Lower lobe of right lung (tissue), 2 donors: Measurements from ENCODE around the gene ITPRIPL2. TPM values are rescaled to one million over a fixed set of nuclear protein-coding genes. Genes with fewer than 3 reads are reported as not detected.

Experiments used
- ATAC-seq, 2 donors: fragments of 200-7000 bp; cut with Tn5 transposase; one replicate each; pipeline ENCODE4 v1.9.1; 2020 to 2022; ENCODE audit warnings: mild to moderate bottlenecking in 2 of 2, moderate library complexity in 2 of 2
- DNase-seq: peaks from one replicate; pipeline ENCODE4 v3.0.0-alpha.2; 2020
- H3K27ac ChIP-seq: fragments of 200-600 bp; one replicate; pipeline ENCODE4 v1.8.0; 2022
- H3K27me3 ChIP-seq: fragments of 200-600 bp; one replicate; pipeline ENCODE4 v1.8.0; 2022; ENCODE audit warnings: low read depth
- H3K36me3 ChIP-seq: fragments of 200-600 bp; one replicate; pipeline ENCODE4 v1.8.0; 2022; ENCODE audit warnings: mild to moderate bottlenecking
- H3K4me1 ChIP-seq: fragments of 200-600 bp; one replicate; pipeline ENCODE4 v1.8.0; 2022
- H3K4me3 ChIP-seq: fragments of 200-600 bp; one replicate; pipeline ENCODE4 v1.8.0; 2022; ENCODE audit warnings: mild to moderate bottlenecking
- H3K9me3 ChIP-seq: fragments of 200-600 bp; one replicate; pipeline ENCODE4 v1.8.0; 2022
- CTCF ChIP-seq: fragments of 200-600 bp; IDR thresholded peaks from one replicate; pipeline ENCODE4 v1.8.0; 2022; ENCODE audit warnings: antibody characterized with exemption, mild to moderate bottlenecking
- intact Hi-C: fragments of 100-400 bp; cut with DNase I; formaldehyde crosslinking; loops from one replicate; pipeline ENCODE4 v1.11.0; 2022
- total RNA-seq: library from RNA; stranded (reverse); fragmentation: NEBNext Ultra II Directional; extraction: Animal tissue kit (Norgen Biotek cat#: 25700); gene quantifications from one replicate; pipeline ENCODE4 v1.2.1, GENCODE V29; 2021
- donor health status: DM: no; HTN: yes; CAD: no; lungs with severe emphysema.

ITPRIPL2 gene
- total RNA-seq, 1 donor from 2014 or later = 60.7 TPM

GRCh38 chr16:19151310-19151709 lies 37.5 kb downstream of the ITPRIPL2 start:
- DNase-seq = no peak
- Histone ChIP-seq H3K4me3 (no peak overlapping the region), H3K27me3 (no peaks in the 10 kb centered on the region), H3K36me3 (no peaks in the 10 kb centered on the region), H3K4me1 (no peaks in the 10 kb centered on the region), H3K27ac (no peak overlapping the region), H3K9me3 (peaks cover 3% of the 10 kb centered on the region)
- no peak for TF ChIP-seq CTCF
- ATAC-seq = no peak
- intact Hi-C loops = no loop called here

GRCh38 chr16:19152042-19152441 lies 38.3 kb downstream of the ITPRIPL2 start:
- H3K36me3 ChIP-seq = no peaks in the 10 kb centered on the region
- TF ChIP-seq CTCF = no peak
- intact Hi-C loops = no loop called here
- H3K27ac ChIP-seq = no peak overlapping the region
- ATAC-seq (no peak), DNase-seq (no peak)
- H3K27me3 ChIP-seq = no peaks in the 10 kb centered on the region
- no peaks in the 10 kb centered on the region for H3K4me1 ChIP-seq
- peaks cover 3% of the 10 kb centered on the region for H3K9me3 ChIP-seq
- no peak overlapping the region for H3K4me3 ChIP-seq

- DNase-seq (no peak), ATAC-seq (no peak)
- H3K27me3 ChIP-seq = no peaks in the 10 kb centered on the region
- no peaks in the 10 kb centered on the region for H3K36me3 ChIP-seq
- intact Hi-C loops = no loop called here
- H3K4me3 ChIP-seq = no peak overlapping the region
- TF ChIP-seq CTCF = no peak
- peaks cover 3% of the 10 kb centered on the region for H3K9me3 ChIP-seq
- H3K4me1 ChIP-seq = no peaks in the 10 kb centered on the region
- H3K27ac ChIP-seq = no peak overlapping the region
Measured at GRCh38 chr16:19153876-19154275, 40.1 kb downstream of the ITPRIPL2 start.

GRCh38 chr16:19162085-19162484 lies 48.3 kb downstream of the ITPRIPL2 start:
- Histone ChIP-seq H3K9me3 (no peaks in the 10 kb centered on the region), H3K27me3 (no peaks in the 10 kb centered on the region), H3K4me1 (peaks cover 13% of the 10 kb centered on the region), H3K36me3 (no peaks in the 10 kb centered on the region), H3K27ac (no peak overlapping the region), H3K4me3 (no peak overlapping the region)
- DNase-seq (no peak), ATAC-seq (no peak)
- intact Hi-C loops = loop anchor here (10.0 kb wide), 1 partner anchor 77 kb away; no protein-coding TSS in a partner anchor
- no peak for TF ChIP-seq CTCF

GRCh38 chr16:19163215-19163614 lies 49.5 kb downstream of the ITPRIPL2 start:
- Histone ChIP-seq H3K9me3 (no peaks in the 10 kb centered on the region), H3K36me3 (no peaks in the 10 kb centered on the region), H3K4me3 (no peak overlapping the region), H3K27me3 (peaks cover 5% of the 10 kb centered on the region), H3K4me1 (peaks cover 17% of the 10 kb centered on the region), H3K27ac (no peak overlapping the region)
- intact Hi-C loops = loop anchor here (10.0 kb wide), 1 partner anchor 78 kb away; no protein-coding TSS in a partner anchor
- DNase-seq (no peak), ATAC-seq (no peak)
- no peak for TF ChIP-seq CTCF

- H3K36me3 ChIP-seq = no peaks in the 10 kb centered on the region
- no peak for TF ChIP-seq CTCF
- intact Hi-C loops = loop anchor here (10.0 kb wide), 1 partner anchor 79 kb away; no protein-coding TSS in a partner anchor
- DNase-seq (no peak), ATAC-seq (no peak)
- peaks cover 11% of the 10 kb centered on the region for H3K27me3 ChIP-seq
- H3K4me3 ChIP-seq = no peak overlapping the region
- H3K9me3 ChIP-seq = no peaks in the 10 kb centered on the region
- no peak overlapping the region for H3K27ac ChIP-seq
- peaks cover 22% of the 10 kb centered on the region for H3K4me1 ChIP-seq
Measured at GRCh38 chr16:19164285-19164684, 50.5 kb downstream of the ITPRIPL2 start.
